ENCODE results near the gene PRKAR2A.

The PRKAR2A gene

GRCh38 chr3:48697952-48698351 lies 149.7 kb downstream of the PRKAR2A start:
- TF ChIP-seq CTCF (IDR thresholded peaks at IDR 0.05) = no peak

- no peak for TF ChIP-seq CTCF (IDR thresholded peaks at IDR 0.05)
These were observed 151.1 kb downstream of the PRKAR2A start for GRCh38 chr3:48696601-48697000.
